OCI-LY7 (cell line): ENCODE results near the gene CCDC170. TPM values are rescaled to one million over a fixed set of nuclear protein-coding genes. Genes with fewer than 3 reads are reported as not detected.

Experiments used
- BruUV-seq: library from RNA; stranded (reverse); fragments of 400-500 nt; replicated peaks from 2 replicates; lab custom pipeline; 2021; lab: Mats Ljungman, UMichigan
- CTCF ChIA-PET: fragments of 300-600 bp; sonication (Branson Sonifier 250); formaldehyde crosslinking; loops from one replicate; lab custom pipeline; 2022; ENCODE audit warnings: antibody characterized with exemption; ENCODE audit not compliant: unreplicated experiment; lab: Charles Lee
- POLR2A ChIA-PET: fragments of 300-600 bp; sonication (Branson Sonifier 250); formaldehyde crosslinking; loops from one replicate; lab custom pipeline; 2022; ENCODE audit warnings: antibody characterized with exemption; lab: Charles Lee
- DNase-seq: peaks from one replicate; pipeline ENCODE4 v3.0.0-alpha.2; 2015; ENCODE audit warnings: low spot score
- H2AFZ ChIP-seq: fragments of 200-600 bp; sonication (generic), shearing (Covaris generic); 2 replicates; pipeline ENCODE4 v1.6.1; 2014; ENCODE audit warnings: mild to moderate bottlenecking, antibody characterized with exemption, low read length, moderate library complexity
- H3K27ac ChIP-seq: fragments of 200-600 bp; sonication (generic); 2 replicates; pipeline ENCODE4 v1.5.1; 2014; ENCODE audit warnings: mixed run types, low read depth, mild to moderate bottlenecking, moderate library complexity, low read length, inconsistent platforms; ENCODE audit not compliant: poor library complexity, severe bottlenecking
- H3K36me3 ChIP-seq: fragments of 200-600 bp; sonication (generic); 2 replicates; pipeline ENCODE4 v1.6.1; 2014; ENCODE audit warnings: mild to moderate bottlenecking, antibody characterized with exemption, low read length, moderate library complexity, mixed read lengths; ENCODE audit not compliant: insufficient read depth
- H3K4me1 ChIP-seq: fragments of 200-600 bp; sonication (generic); 2 replicates; pipeline ENCODE4 v1.5.1; 2014; ENCODE audit warnings: mild to moderate bottlenecking, low read length; ENCODE audit not compliant: insufficient read depth, poor library complexity, severe bottlenecking
- H3K4me2 ChIP-seq: fragments of 200-600 bp; sonication (generic); 2 replicates; pipeline ENCODE4 v1.6.1; 2014; ENCODE audit warnings: mild to moderate bottlenecking, low read length
- H3K4me3 ChIP-seq: fragments of 200-600 bp; sonication (generic); 2 replicates; pipeline ENCODE4 v1.5.1; 2014; ENCODE audit warnings: mild to moderate bottlenecking, low read depth, low read length; ENCODE audit not compliant: poor library complexity, severe bottlenecking
- H3K79me2 ChIP-seq: fragments of 200-600 bp; sonication (generic); 2 replicates; pipeline ENCODE4 v1.6.1; 2016; ENCODE audit warnings: low read depth, mild to moderate bottlenecking, low read length, moderate library complexity, mixed read lengths; ENCODE audit not compliant: insufficient read depth
- H3K9me2 ChIP-seq: fragments of 200-600 bp; sonication (generic); 2 replicates; pipeline ENCODE4 v1.6.1; 2016; ENCODE audit warnings: mild to moderate bottlenecking, low read length, mixed read lengths; ENCODE audit not compliant: insufficient read depth
- H3K9me3 ChIP-seq: fragments of 200-600 bp; sonication (generic); 2 replicates; pipeline ENCODE4 v1.6.1; 2014; ENCODE audit warnings: mild to moderate bottlenecking, mixed run types, low read length, mixed read lengths
- H4K20me1 ChIP-seq: fragments of 200-600 bp; sonication (generic); 2 replicates; pipeline ENCODE4 v1.6.1; 2014; ENCODE audit warnings: mild to moderate bottlenecking, antibody characterized with exemption, low read length, moderate library complexity, mixed read lengths; ENCODE audit not compliant: insufficient read depth
- CTCF ChIP-seq: fragments of 200-600 bp; sonication (generic); conservative IDR thresholded peaks from 2 replicates; pipeline ENCODE4 v1.5.1; 2014; ENCODE audit warnings: mild to moderate bottlenecking, antibody characterized with exemption, low read length, moderate library complexity, mixed read lengths
- EZH2phosphoT487 ChIP-seq: fragments of 200-600 bp; sonication (generic); IDR thresholded peaks from 2 replicates; pipeline ENCODE4 v1.6.1; 2018; ENCODE audit warnings: low read depth, borderline replicate concordance, mild to moderate bottlenecking, mixed run types, antibody characterized with exemption, low read length, moderate library complexity, mixed read lengths
- intact Hi-C: fragments of 100-400 bp; cut with micrococcal nuclease; formaldehyde crosslinking; loops from one replicate; pipeline ENCODE4 v1.10.0; 2022; ENCODE audit not compliant: unreplicated experiment
- total RNA-seq, 2 experiments: library from RNA; depleted of rRNA in 1 of 2; stranded (reverse); fragments of >200 nt in 1 of 2; shearing (Covaris generic) in 1 of 2; gene quantifications; 2 replicates each; pipeline ENCODE4 v1.2.3, GENCODE V29; 2014 to 2022

CCDC170 gene
- total RNA-seq, 2 experiments from 2014 or later, result not detected

- POLR2A ChIA-PET, result no interaction called here
- no TSS peak for BruUV-seq
- H3K36me3 ChIP-seq, result no peaks in the 10 kb centered on the region
Measured at GRCh38 chr6:151564654-151565053, 70.8 kb downstream of the CCDC170 start.

GRCh38 chr6:151565940-151566339 is 72.1 kb downstream of the CCDC170 start:
- no peaks in the 10 kb centered on the region for H4K20me1 ChIP-seq
- ChIA-PET CTCF (no interaction called here), POLR2A (interaction anchor here (0.6 kb wide), 2 partner anchors 54 to 377 kb away, joined by 4 to 7 read pairs; no protein-coding TSS in a partner anchor)
- no peaks in the 10 kb centered on the region for H3K4me1 ChIP-seq
- intact Hi-C loops, result no loop called here
- no peak overlapping the region for H3K4me2 ChIP-seq
- no peaks in the 10 kb centered on the region for H3K79me2 ChIP-seq
- H3K9me2 ChIP-seq, result no peaks in the 10 kb centered on the region
- no peak overlapping the region for H3K4me3 ChIP-seq
- no peak overlapping the region for H3K27ac ChIP-seq
- H3K9me3 ChIP-seq, result no peaks in the 10 kb centered on the region
- no peak for DNase-seq
- BruUV-seq, result no TSS peak
- no peak overlapping the region for H2AFZ ChIP-seq
- TF ChIP-seq EZH2phosphoT487, result no peak
- TF ChIP-seq CTCF, result no peak
- no peaks in the 10 kb centered on the region for H3K36me3 ChIP-seq

More at GRCh38 chr6:151564654-151565053, 70.8 kb downstream of the CCDC170 start:
- Histone ChIP-seq H3K27ac (no peak overlapping the region), H3K4me2 (no peak overlapping the region), H3K9me2 (no peaks in the 10 kb centered on the region), H3K4me3 (no peak overlapping the region), H2AFZ (no peak overlapping the region), H4K20me1 (no peaks in the 10 kb centered on the region), H3K4me1 (no peaks in the 10 kb centered on the region), H3K79me2 (no peaks in the 10 kb centered on the region), H3K9me3 (no peaks in the 10 kb centered on the region)
- DNase-seq, result no peak
- no peak for TF ChIP-seq EZH2phosphoT487
- TF ChIP-seq CTCF, result no peak
- CTCF ChIA-PET, result no interaction called here
- intact Hi-C loops, result no loop called here

- H3K79me2 ChIP-seq, result no peaks in the 10 kb centered on the region
- H3K4me3 ChIP-seq, result no peak overlapping the region
- DNase-seq, result no peak
- no peaks in the 10 kb centered on the region for H3K9me3 ChIP-seq
- no peaks in the 10 kb centered on the region for H3K9me2 ChIP-seq
- CTCF ChIA-PET, result no interaction called here
- POLR2A ChIA-PET, result interaction anchor here (0.6 kb wide), 1 partner anchor 53 kb away, joined by 7 read pairs; no protein-coding TSS in a partner anchor
- H4K20me1 ChIP-seq, result no peaks in the 10 kb centered on the region
- H2AFZ ChIP-seq, result no peak overlapping the region
- no TSS peak for BruUV-seq
- no peak overlapping the region for H3K27ac ChIP-seq
- no peaks in the 10 kb centered on the region for H3K36me3 ChIP-seq
- intact Hi-C loops, result no loop called here
- TF ChIP-seq CTCF (no peak), EZH2phosphoT487 (no peak)
- no peak overlapping the region for H3K4me2 ChIP-seq
- H3K4me1 ChIP-seq, result no peaks in the 10 kb centered on the region
Measured at GRCh38 chr6:151566557-151566956, 72.7 kb downstream of the CCDC170 start.
